SK-N-SH treated with all-trans-retinoic acid at 6 μM for 48 hours (cell line): ENCODE measurements around the gene RERE.

Experiments
- CSDC2 ChIP-seq: fragments of 250-450 bp; sonication (Bioruptor Pico); IDR thresholded peaks from 2 replicates; pipeline ENCODE4 v1.5.0; 2020; ENCODE audit warnings: mild to moderate bottlenecking, moderate library complexity
- ESRRG ChIP-seq: fragments of 250-450 bp; sonication (Bioruptor Pico); IDR thresholded peaks from 2 replicates; pipeline ENCODE4 v1.6.1; 2021; ENCODE audit warnings: mild to moderate bottlenecking
- PATZ1 ChIP-seq: fragments of 250-450 bp; sonication (Bioruptor Pico); IDR thresholded peaks from 2 replicates; pipeline ENCODE4 v1.8.0; 2020; ENCODE audit warnings: mild to moderate bottlenecking, moderate library complexity, borderline replicate concordance

- TF ChIP-seq PATZ1 (CRISPR knock-in tag) (no peak), ESRRG (CRISPR knock-in tag) (no peak), CSDC2 (CRISPR knock-in tag) (no peak)
These were observed 504.2 kb downstream of the RERE start for GRCh38 chr1:8313231-8313630.
